Measurements from ENCODE around the gene ENAH. TPM values are rescaled to one million over a fixed set of nuclear protein-coding genes. Genes with fewer than 3 reads are reported as not detected.
A peak's percentile ranks its signal among the peaks of the same experiment; 100 is the strongest.

Gene ENAH
- polyA plus RNA-seq, 1 donor (not counting 4 experiments of a cell fraction or from before 2014, with no cell fraction given), result 61.0 TPM

DNA sequence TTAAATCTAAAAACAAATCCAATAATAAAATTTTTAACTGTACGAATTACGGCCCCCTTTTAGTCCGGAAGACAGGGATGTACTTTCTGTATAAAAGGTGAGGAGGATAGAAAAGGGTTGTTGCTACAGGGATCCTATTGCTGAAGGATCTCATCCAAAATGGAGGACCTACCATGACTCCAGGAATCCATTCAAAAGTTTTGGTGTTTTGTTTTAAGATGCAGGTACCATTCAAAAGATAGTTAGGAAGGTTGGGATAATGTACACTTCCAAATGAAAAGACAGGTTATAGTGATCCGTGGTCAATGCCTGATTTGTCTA, 1.3 kb upstream of the ENAH start:
- Histone ChIP-seq H3K4me1 (ENCODE audit: control insufficient read depth, extremely low read depth, insufficient read depth, low read length) (peaks cover 38% of the 10 kb centered on the region), H3K36me3 (ENCODE audit: control insufficient read depth in 2 of 2, extremely low read depth in 1 of 2, insufficient read depth in 2 of 2, low read length in 2 of 2) (no peaks in the 10 kb centered on the region), H3K9me1 (ENCODE audit: control insufficient read depth, extremely low read depth, insufficient read depth, low read length) (no peaks in the 10 kb centered on the region), H2AFZ (ENCODE audit: control insufficient read depth, low read length) (peak overlapping the region; percentile 1), H3K79me2 (ENCODE audit: control insufficient read depth, insufficient read depth, low read length) (peaks cover 35% of the 10 kb centered on the region), H3K27ac (ENCODE audit: control insufficient read depth, insufficient read depth, low read length) (peak overlapping the region; percentile 90), H3K4me2 (ENCODE audit: control insufficient read depth, extremely low read depth, insufficient read depth, low read depth, low read length) (peak overlapping the region; percentile 89), H4K20me1 (ENCODE audit: control insufficient read depth, extremely low read depth, insufficient read depth, low read length) (no peaks in the 10 kb centered on the region), H3K9me3 (ENCODE audit: control insufficient read depth, low read depth, low read length) (no peaks in the 10 kb centered on the region), H3K4me3 (ENCODE audit: control insufficient read depth in 2 of 3, extremely low read depth in 1 of 3, insufficient read depth in 2 of 3, low read depth in 1 of 3, low read length in 3 of 3) (peak overlapping the region; percentile 74 to 96 (median 74)), H3K9ac (ENCODE audit: control insufficient read depth, extremely low read depth, insufficient read depth, low read length) (peak overlapping the region; percentile 91), H3K27me3 (ENCODE audit: control insufficient read depth, extremely low read depth, insufficient read depth, low read length) (no peaks in the 10 kb centered on the region)
- DNase-seq (ENCODE audit: low read depth, low spot score) (no peak), FAIRE-seq (no peak)
- dilution Hi-C loops (cut with MboI; ENCODE audit: extremely low pct_ligation_motif_present, low sequenced_read_pairs), result no loop called here
- TF ChIP-seq, protein P1, sequence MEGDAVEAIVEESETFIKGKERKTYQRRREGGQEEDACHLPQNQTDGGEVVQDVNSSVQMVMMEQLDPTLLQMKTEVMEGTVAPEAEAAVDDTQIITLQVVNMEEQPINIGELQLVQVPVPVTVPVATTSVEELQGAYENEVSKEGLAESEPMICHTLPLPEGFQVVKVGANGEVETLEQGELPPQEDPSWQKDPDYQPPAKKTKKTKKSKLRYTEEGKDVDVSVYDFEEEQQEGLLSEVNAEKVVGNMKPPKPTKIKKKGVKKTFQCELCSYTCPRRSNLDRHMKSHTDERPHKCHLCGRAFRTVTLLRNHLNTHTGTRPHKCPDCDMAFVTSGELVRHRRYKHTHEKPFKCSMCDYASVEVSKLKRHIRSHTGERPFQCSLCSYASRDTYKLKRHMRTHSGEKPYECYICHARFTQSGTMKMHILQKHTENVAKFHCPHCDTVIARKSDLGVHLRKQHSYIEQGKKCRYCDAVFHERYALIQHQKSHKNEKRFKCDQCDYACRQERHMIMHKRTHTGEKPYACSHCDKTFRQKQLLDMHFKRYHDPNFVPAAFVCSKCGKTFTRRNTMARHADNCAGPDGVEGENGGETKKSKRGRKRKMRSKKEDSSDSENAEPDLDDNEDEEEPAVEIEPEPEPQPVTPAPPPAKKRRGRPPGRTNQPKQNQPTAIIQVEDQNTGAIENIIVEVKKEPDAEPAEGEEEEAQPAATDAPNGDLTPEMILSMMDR (optimal IDR thresholded peaks at IDR 0.05 in 1 of 3, IDR thresholded peaks at IDR 0.05 in 1 of 3, conservative IDR thresholded peaks at IDR 0.05 in 1 of 3; ENCODE audit: extremely low read depth in 1 of 3, insufficient read depth in 2 of 3, low read length in 3 of 3), result no peak
- TF ChIP-seq EZH2 (IDR thresholded peaks at IDR 0.05; ENCODE audit: low read length), result no peak

DNA sequence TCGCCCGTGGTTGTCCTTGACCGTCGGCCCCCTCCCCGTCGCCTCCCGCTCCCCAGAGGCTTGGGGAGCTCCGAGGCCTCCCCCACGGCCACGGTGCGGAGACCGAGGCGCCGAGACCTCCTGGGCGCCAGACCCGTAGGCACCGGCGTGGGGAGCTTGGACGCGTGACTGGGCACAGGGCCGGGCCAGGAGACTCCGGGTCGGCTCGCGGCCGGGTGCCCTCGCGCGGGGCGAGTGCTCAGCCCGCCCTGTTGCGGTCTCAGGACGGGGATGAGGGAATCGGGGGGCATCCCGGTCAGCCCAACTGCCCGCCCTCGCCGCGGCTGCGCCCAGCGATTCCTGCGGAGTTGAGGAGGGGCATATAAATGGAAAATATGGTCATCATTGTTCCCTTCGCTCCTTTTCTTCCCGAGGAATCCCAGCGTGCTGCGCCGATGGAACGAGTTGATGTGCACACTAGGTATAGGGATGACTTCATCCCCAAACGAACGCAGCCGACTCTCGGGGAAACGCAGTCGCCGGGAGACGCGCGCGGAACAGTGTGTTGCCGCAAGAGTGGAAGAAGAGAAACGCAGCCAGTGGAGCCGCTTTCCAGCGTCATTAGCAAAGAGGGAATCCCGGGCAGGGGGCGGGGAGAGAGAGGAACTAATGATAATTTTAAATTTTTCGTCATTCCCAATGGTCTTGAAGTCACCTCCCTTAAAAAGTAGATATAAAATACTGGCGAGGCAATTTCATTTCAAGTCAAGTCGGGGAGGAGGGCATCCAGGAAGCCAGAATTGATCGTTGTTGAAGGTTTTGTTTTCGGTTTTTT, 747 bp upstream of the ENAH start:
- Histone ChIP-seq H4K20me1 (ENCODE audit: control insufficient read depth, extremely low read depth, insufficient read depth, low read length) (no peaks in the 10 kb centered on the region), H3K79me2 (ENCODE audit: control insufficient read depth, insufficient read depth, low read length) (peaks cover 40% of the 10 kb centered on the region), H3K27ac (ENCODE audit: control insufficient read depth, insufficient read depth, low read length) (peak overlapping the region; percentile 90), H3K4me1 (ENCODE audit: control insufficient read depth, extremely low read depth, insufficient read depth, low read length) (peaks cover 38% of the 10 kb centered on the region), H3K4me2 (ENCODE audit: control insufficient read depth, extremely low read depth, insufficient read depth, low read depth, low read length) (peak overlapping the region; percentile 89), H3K27me3 (ENCODE audit: control insufficient read depth, extremely low read depth, insufficient read depth, low read length) (no peaks in the 10 kb centered on the region), H3K4me3 (ENCODE audit: control insufficient read depth in 2 of 3, extremely low read depth in 1 of 3, insufficient read depth in 2 of 3, low read depth in 1 of 3, low read length in 3 of 3) (peak overlapping the region; percentile 74 to 96 (median 74)), H2AFZ (ENCODE audit: control insufficient read depth, low read length) (peak overlapping the region; percentile 80), H3K9me1 (ENCODE audit: control insufficient read depth, extremely low read depth, insufficient read depth, low read length) (no peaks in the 10 kb centered on the region), H3K9me3 (ENCODE audit: control insufficient read depth, low read depth, low read length) (no peaks in the 10 kb centered on the region), H3K36me3 (ENCODE audit: control insufficient read depth in 2 of 2, extremely low read depth in 1 of 2, insufficient read depth in 2 of 2, low read length in 2 of 2) (no peaks in the 10 kb centered on the region), H3K9ac (ENCODE audit: control insufficient read depth, extremely low read depth, insufficient read depth, low read length) (peak overlapping the region; percentile 91)
- TF ChIP-seq, protein P1 (optimal IDR thresholded peaks at IDR 0.05 in 1 of 3, IDR thresholded peaks at IDR 0.05 in 1 of 3, conservative IDR thresholded peaks at IDR 0.05 in 1 of 3; ENCODE audit: extremely low read depth in 1 of 3, insufficient read depth in 2 of 3, low read length in 3 of 3), result no peak
- no peak for TF ChIP-seq EZH2 (IDR thresholded peaks at IDR 0.05; ENCODE audit: low read length)
- DNase-seq (ENCODE audit: low read depth, low spot score), result no peak
- dilution Hi-C loops (cut with MboI; ENCODE audit: extremely low pct_ligation_motif_present, low sequenced_read_pairs), result no loop called here
- no peak for FAIRE-seq
